GM21447 (cell line): Measurements from ENCODE around the gene CASP9.

ENCODE experiments used
- ATAC-seq: cut with Tn5 transposase; IDR thresholded peaks from one replicate; pipeline ENCODE4 v1.9.1; 2021; ENCODE audit not compliant: unreplicated experiment

Gene CASP9

DNA sequence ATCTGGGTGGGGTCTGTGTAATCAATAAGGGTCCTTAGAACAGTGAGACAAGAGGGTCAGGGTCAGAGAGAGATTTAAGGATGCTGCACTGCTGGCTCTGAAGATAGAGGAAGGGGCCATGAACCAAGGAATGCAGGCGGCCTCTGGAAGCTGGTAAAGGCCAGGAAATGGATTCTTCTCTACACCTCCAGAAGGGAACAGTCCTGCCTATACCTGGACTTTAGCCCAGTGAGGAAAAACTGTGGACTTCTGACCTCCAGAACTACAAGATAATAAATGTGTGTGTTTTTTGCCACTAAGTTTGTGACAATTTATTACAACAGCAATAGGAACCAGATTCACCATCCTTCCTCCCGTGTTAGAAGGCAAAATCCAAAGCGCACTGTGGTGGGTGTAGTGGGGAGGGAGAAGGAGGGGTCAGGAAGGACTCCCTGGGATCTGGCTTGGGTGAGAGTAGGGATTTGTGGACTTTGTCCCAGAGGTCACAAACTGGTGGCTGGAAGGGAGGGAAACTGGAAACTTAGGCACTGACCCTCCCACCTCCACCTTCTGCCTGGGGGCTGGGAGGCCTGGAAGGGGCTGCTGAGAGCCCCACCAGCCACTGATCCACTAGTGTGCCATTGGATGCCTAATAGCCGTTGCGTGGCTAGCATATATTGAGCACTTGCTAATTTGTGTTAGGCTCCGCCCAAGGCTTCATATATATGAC lies 72.8 kb downstream of the CASP9 start:
- no peak for ATAC-seq

GRCh38 chr1:15449567-15449966 lies 74.4 kb downstream of the CASP9 start:
- ATAC-seq, result no peak

- no peak for ATAC-seq
These were observed 75.0 kb downstream of the CASP9 start for GRCh38 chr1:15448877-15449462.

GRCh38 chr1:15446212-15446611 lies 77.8 kb downstream of the CASP9 start:
- ATAC-seq, result no peak

DNA sequence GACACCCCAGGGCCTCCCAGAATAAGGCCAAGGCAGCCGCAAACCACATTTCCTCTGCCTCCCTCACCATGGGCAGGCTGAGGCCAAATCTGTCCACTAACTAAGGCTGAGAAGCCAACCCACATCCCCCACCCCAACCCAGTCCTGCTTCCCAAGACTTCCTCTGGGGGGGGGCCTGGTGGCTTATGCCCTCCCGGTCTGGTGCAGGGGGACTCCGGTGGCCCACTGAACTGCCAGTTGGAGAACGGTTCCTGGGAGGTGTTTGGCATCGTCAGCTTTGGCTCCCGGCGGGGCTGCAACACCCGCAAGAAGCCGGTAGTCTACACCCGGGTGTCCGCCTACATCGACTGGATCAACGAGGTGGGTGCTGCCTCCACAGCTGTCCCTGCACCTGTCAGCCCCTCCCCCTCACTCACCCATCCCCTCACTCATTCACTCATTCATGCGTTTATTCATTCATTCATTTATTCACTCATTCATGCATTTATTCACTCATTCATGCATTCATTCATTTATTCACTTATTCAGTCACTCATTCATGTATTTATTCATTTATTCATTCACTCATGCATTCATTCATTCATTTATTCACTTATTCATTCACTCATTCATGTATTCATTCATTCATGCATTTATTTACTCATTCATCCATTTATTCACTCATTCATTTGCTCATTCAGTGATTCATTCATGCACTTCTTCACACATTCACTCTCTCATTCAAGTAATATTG lies 78.5 kb downstream of the CASP9 start:
- no peak for ATAC-seq

- no peak for ATAC-seq
These were observed 79.3 kb downstream of the CASP9 start for GRCh38 chr1:15444468-15445389.

DNA sequence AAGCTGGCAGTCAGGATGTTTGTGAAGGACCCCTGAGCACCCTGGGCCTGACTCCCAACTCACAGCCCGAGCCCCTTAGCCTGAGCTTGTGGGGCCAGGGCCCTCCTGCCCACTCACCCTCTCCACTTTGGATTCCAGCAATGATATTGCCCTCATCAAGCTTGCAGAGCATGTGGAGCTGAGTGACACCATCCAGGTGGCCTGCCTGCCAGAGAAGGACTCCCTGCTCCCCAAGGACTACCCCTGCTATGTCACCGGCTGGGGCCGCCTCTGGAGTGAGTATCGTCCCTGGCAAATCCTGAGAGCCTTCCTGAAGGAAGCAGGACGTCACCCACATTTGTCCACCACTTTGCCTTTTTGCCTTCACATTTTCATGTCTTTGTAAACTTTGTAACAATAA lies 80.7 kb downstream of the CASP9 start:
- no peak for ATAC-seq

- no peak for ATAC-seq
These were observed 81.3 kb downstream of the CASP9 start for GRCh38 chr1:15442759-15443158.

DNA sequence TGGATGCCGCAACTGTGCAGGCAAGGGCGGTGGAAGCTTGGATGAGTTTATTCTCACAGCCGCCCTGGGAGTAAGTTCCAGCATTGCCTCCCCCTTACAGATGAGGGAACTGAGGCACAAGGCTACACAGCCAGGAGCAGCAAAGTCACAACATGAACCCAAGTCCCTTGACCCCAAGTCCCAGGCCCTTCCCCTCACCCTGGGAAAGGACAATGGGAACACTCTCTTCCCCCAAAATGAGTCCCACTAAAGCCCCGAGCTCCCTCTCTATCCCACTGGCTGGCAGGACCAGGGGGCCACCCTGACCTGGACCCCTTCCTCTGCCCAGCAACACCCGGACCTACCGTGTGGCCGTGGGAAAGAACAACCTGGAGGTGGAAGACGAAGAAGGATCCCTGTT lies 81.9 kb downstream of the CASP9 start:
- ATAC-seq, result no peak
